Measurements from ENCODE around the gene ZNF569.

ZNF569 gene

GRCh38 chr19:37492213-37492612 is 25.0 kb upstream of the ZNF569 start:
- Histone ChIP-seq H4K20me1 (ENCODE audit: low read depth, low read length) (no peaks in the 10 kb centered on the region), H3K4me3 (ENCODE audit: insufficient read depth, low read length, poor library complexity, severe bottlenecking) (no peak overlapping the region), H3K9ac (ENCODE audit: low read length) (no peak overlapping the region), H3K9me3 (ENCODE audit: insufficient read depth, low read length) (peaks cover 19% of the 10 kb centered on the region; the same call in 1 of the 2 replicates), H2AFZ (ENCODE audit: low read depth, low read length, severe bottlenecking) (no peak overlapping the region), H3F3A (ENCODE audit: insufficient read depth) (no peaks in the 10 kb centered on the region), H3K9me2 (replicated peaks; ENCODE audit: insufficient read depth, low read length) (no peaks in the 10 kb centered on the region), H3K79me2 (ENCODE audit: insufficient read depth, low read length) (no peaks in the 10 kb centered on the region), H3K27me3 (ENCODE audit: low read length) (no peaks in the 10 kb centered on the region), H3K27ac (ENCODE audit: low read depth, low read length) (no peak overlapping the region), H3K36me3 (ENCODE audit: low read length) (no peaks in the 10 kb centered on the region), H3K4me2 (ENCODE audit: low read depth, low read length, poor library complexity, severe bottlenecking) (no peak overlapping the region)
- TF ChIP-seq EZH2phosphoT487 (conservative IDR thresholded peaks at IDR 0.05; ENCODE audit: low read length) (no peak), CTCF (IDR thresholded peaks at IDR 0.05; ENCODE audit: insufficient read depth, low read length, poor library complexity, severe bottlenecking) (no peak)

DNA sequence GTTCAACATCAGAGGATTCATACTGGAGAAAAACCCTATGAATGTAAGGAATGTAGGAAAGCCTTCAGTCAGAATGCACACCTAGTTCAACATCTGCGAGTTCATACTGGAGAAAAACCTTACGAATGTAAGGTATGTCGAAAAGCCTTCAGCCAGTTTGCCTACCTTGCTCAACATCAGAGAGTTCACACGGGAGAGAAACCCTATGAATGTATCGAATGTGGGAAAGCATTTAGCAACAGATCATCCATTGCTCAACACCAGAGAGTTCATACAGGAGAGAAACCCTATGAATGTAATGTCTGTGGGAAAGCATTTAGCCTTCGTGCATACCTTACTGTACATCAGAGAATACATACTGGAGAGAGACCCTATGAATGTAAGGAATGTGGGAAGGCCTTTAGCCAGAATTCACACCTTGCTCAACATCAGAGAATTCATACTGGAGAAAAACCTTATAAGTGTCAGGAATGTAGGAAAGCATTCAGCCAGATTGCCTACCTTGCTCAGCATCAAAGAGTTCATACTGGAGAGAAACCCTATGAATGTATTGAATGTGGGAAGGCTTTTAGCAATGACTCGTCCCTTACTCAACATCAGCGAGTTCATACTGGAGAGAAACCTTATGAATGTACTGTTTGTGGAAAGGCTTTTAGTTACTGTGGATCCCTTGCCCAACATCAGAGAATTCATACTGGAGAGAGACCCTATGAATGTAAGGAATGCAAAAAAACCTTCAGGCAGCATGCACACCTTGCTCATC is 17.3 kb upstream of the ZNF569 start:
- Histone ChIP-seq H3K9ac (ENCODE audit: low read length) (no peak overlapping the region), H3K4me3 (ENCODE audit: insufficient read depth, low read length, poor library complexity, severe bottlenecking) (no peak overlapping the region), H3K27me3 (ENCODE audit: low read length) (no peaks in the 10 kb centered on the region), H3F3A (ENCODE audit: insufficient read depth) (no peaks in the 10 kb centered on the region), H2AFZ (ENCODE audit: low read depth, low read length, severe bottlenecking) (no peak overlapping the region), H3K79me2 (ENCODE audit: insufficient read depth, low read length) (no peaks in the 10 kb centered on the region), H3K9me2 (replicated peaks; ENCODE audit: insufficient read depth, low read length) (no peaks in the 10 kb centered on the region), H3K4me2 (ENCODE audit: low read depth, low read length, poor library complexity, severe bottlenecking) (no peak overlapping the region), H4K20me1 (ENCODE audit: low read depth, low read length) (no peaks in the 10 kb centered on the region), H3K27ac (ENCODE audit: low read depth, low read length) (no peak overlapping the region), H3K36me3 (ENCODE audit: low read length) (peaks cover 21% of the 10 kb centered on the region), H3K9me3 (ENCODE audit: insufficient read depth, low read length) (peaks cover 65% of the 10 kb centered on the region)
- TF ChIP-seq CTCF (IDR thresholded peaks at IDR 0.05; ENCODE audit: insufficient read depth, low read length, poor library complexity, severe bottlenecking) = no peak
- no peak for TF ChIP-seq EZH2phosphoT487 (conservative IDR thresholded peaks at IDR 0.05; ENCODE audit: low read length)

DNA sequence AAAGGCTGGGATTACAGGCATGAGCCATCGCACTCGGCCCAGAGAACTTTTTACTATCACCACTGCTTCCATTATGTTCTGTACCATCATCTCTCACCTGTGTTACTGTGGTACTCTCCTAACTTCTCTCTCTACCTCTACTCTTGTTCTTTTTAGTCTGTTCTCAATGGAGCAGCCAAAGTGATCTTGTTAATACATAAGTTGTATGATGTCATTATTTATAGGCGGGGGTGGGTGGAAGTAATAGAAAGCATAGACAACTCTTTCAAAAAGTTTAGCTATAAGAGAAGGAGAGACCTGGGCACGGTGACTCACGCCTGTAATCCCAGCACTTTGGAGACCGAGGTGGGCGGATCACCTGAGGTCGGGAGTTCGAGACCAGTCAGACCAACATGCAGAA is 4.9 kb upstream of the ZNF569 start:
- H3F3A ChIP-seq (ENCODE audit: insufficient read depth) = no peaks in the 10 kb centered on the region
- TF ChIP-seq CTCF (IDR thresholded peaks at IDR 0.05; ENCODE audit: insufficient read depth, low read length, poor library complexity, severe bottlenecking) (no peak), EZH2phosphoT487 (conservative IDR thresholded peaks at IDR 0.05; ENCODE audit: low read length) (no peak)
- H3K9ac ChIP-seq (ENCODE audit: low read length) = no peak overlapping the region
- no peak overlapping the region for H3K4me3 ChIP-seq (ENCODE audit: insufficient read depth, low read length, poor library complexity, severe bottlenecking)
- no peaks in the 10 kb centered on the region for H4K20me1 ChIP-seq (ENCODE audit: low read depth, low read length)
- H3K27me3 ChIP-seq (ENCODE audit: low read length) = no peaks in the 10 kb centered on the region
- H3K79me2 ChIP-seq (ENCODE audit: insufficient read depth, low read length) = no peaks in the 10 kb centered on the region
- H3K4me2 ChIP-seq (ENCODE audit: low read depth, low read length, poor library complexity, severe bottlenecking) = no peak overlapping the region
- H3K36me3 ChIP-seq (ENCODE audit: low read length) = peaks cover 7% of the 10 kb centered on the region; the same call in 1 of the 2 replicates
- H3K9me2 ChIP-seq (replicated peaks; ENCODE audit: insufficient read depth, low read length) = no peaks in the 10 kb centered on the region
- H2AFZ ChIP-seq (ENCODE audit: low read depth, low read length, severe bottlenecking) = no peak overlapping the region
- H3K27ac ChIP-seq (ENCODE audit: low read depth, low read length) = no peak overlapping the region
- H3K9me3 ChIP-seq (ENCODE audit: insufficient read depth, low read length) = peaks cover 18% of the 10 kb centered on the region; the same call in 1 of the 2 replicates
